Erythroblast (primary cell): ENCODE measurements around the gene CUBN.

Experiments
- DNase-seq, 2 experiments: peaks; one replicate each; lab custom pipeline; 2025; lab: John Stamatoyannopoulos, UW
- GATA1 ChIP-seq: IDR thresholded peaks from 2 replicates; pipeline ENCODE4 v1.6.1; 2011; ENCODE audit warnings: low read depth, mild to moderate bottlenecking, control low read depth, low read length, moderate library complexity
- POLR2A ChIP-seq: IDR thresholded peaks from 2 replicates; pipeline ENCODE4 v1.6.1; 2011; ENCODE audit warnings: mild to moderate bottlenecking, low read length

CUBN gene

DNA sequence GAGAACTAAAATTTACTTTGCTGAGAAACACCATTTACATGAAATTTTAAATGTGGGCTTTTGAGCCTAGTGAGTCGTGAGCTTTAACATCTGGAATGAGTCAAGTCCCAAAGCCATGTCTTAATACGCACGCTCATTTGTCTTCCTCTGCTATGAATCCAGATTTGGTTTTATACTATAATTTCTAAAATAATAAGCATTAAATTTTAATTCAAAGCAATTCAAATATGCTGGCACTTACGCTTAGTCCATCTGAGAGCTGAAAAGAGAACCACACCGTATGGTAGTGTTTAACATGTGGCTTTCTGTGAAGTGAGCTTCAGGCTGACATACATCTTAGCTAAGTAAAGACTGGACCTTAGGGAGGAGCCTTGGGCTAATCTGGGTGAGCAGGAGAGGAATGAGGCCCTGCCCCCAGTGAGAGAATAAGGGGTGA lies 52.2 kb downstream of the CUBN start:
- DNase-seq = no peak
- TF ChIP-seq POLR2A = no peak
- TF ChIP-seq GATA1 = no peak

GRCh38 chr10:17076626-17077345 lies 52.8 kb downstream of the CUBN start:
- TF ChIP-seq POLR2A (no peak), GATA1 (no peak)

DNA sequence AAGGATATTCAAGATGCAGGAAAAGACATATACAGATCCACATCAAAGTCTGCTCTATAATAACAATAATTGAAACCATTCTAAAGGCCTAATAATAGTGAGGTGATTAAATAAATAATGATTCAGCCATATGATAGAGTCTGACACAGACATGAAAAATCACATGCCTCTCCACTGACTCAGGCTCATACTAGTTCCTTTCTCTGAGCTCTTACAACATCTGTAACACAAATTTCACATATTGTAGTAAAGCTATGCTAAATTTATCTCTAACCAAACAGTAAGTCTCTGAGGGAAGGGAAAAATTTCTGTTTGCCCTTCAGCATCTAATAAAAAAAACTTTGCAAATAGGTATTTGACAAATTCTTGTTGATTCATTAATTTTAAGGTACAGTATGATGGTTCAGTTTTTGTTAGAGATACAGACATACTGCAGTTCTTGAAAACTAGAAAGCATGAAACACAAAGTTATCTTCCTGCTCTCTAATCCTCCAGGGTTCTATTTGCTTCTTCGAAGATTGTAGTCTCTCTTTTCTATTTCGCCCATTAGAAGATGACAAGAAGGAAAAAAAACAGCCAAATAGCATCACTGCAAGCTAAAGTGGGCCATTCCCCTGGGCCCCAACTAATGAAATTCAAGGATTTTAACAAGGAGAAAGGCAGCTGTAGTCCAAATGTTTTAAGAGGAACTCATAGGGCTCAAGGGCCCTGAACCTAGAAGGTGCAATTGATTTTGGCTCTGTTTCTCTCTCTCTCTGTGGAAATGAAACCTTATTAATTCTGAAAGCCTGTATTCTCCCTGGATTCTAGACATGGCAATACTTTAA lies 53.9 kb downstream of the CUBN start:
- DNase-seq = no peak

More at GRCh38 chr10:17076626-17077345, 52.8 kb downstream of the CUBN start:
- DNase-seq = no peak

DNA sequence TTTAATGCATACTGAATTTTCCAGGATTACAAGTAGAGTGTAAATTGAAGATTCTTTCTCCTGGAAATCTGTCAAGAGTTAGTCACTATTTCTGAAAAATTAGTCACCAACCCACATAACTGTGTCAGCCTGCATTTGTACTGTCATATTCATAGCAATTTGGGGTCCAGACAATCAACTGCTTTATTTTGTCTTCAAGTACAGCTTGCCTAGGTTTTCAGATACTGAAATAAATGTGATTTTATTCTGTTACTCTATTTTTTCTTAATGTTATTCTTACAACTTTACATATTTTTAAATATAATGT lies 55.1 kb downstream of the CUBN start:
- TF ChIP-seq GATA1 (no peak), POLR2A (no peak)
- DNase-seq = no peak

More for the DNA sequence above, 53.9 kb downstream of the CUBN start:
- TF ChIP-seq POLR2A (no peak), GATA1 (no peak)

DNA sequence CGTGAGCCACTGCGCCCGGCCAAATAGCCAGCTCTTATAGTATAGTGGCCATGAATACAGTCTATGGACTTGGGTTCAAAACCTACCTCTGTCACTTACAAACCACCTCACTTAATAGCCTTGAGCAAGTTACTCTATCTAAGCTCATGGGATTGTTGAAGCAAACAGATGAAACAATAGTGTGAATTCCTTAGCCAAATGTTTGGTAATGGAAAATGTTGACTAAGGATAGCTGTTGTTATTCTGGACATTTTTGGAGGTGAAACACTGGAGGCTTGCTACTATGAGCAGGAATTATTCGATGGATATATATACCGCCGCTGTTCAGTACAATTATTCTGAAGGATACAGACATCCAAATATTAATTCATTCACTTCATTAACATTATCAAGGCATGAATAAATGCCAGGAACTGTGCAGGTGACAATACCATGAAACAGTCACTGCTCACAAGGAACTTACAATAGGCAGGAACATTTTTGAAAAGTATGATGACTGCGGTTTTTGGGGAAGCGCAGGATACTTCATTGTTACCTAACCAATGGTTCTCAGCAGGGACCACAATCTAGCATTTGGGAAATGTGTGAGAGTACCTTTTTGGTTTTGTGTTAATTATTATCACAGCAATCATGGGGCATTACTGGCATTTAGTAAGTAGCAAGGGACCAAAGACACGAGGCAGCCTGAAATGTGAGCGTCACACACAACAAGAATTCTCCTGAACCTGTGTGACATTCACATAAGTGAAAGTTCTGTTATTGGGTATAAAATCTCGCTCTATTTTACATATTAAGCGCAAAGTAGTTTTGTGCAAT lies 55.7 kb downstream of the CUBN start:
- TF ChIP-seq POLR2A (no peak), GATA1 (no peak)
- DNase-seq = no peak

GRCh38 chr10:17068953-17069352 lies 60.7 kb downstream of the CUBN start:
- TF ChIP-seq GATA1 = no peak
- no peak for TF ChIP-seq POLR2A

DNA sequence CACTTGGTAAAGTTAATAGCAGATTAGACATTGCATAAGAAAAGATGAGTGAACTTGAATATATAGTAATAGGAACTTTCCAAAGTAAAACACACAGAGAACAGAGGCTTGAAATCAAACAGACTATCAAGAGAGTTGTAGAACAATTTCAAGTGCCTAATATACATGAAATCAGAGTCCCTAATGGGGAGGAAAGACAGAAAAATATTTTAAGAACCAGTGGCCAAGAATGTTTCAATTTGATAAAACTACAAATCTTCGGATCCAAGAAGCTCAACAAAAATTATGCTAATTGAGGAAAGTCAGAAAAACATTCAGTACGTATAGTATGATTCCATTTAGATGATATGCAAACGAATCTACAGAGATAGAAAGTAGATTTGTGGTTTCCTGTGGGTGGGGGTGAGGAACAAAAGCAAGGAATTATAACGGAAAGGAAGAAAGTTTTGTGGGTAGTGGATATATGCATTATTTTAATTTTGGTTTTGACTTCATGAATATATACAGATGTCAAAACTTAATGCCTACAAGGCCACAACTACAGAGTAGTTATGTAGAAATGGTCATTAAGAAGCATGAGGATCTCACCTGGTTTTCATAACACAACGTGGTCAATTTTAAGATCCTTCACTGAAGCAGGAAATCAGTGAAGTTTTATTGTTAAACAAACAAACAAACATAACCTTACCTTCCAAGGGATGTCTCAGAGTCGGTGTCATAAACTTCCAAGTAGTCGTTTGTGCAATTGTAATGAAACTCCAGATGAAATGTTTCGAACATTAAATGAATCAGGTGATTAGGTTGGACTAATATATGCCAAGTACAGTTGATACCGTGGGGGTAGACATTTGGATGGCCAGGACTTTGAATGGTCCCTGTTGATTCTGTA lies 62.0 kb downstream of the CUBN start:
- DNase-seq = no peak
- TF ChIP-seq POLR2A (no peak), GATA1 (no peak)

More at GRCh38 chr10:17068953-17069352, 60.7 kb downstream of the CUBN start:
- DNase-seq = no peak

DNA sequence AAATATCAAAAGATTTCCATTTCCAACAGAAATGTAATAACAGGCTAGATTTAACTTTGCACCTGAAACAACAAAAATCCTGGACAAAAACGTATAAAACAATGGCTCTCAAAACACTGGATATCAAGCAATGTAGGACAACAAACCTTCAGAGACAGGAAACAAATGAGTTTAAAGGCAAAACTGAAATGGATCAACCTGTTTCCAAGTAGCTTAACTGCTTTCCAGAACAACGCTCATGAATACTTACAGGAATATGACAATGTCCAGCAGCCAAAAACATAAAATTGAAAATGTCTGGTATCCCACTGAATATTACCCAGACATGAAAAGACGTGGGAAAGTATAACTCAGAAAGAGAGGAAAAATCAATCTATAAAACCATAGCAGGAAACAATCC lies 62.8 kb downstream of the CUBN start:
- no peak for TF ChIP-seq POLR2A
- no peak for TF ChIP-seq GATA1
- no peak for DNase-seq

DNA sequence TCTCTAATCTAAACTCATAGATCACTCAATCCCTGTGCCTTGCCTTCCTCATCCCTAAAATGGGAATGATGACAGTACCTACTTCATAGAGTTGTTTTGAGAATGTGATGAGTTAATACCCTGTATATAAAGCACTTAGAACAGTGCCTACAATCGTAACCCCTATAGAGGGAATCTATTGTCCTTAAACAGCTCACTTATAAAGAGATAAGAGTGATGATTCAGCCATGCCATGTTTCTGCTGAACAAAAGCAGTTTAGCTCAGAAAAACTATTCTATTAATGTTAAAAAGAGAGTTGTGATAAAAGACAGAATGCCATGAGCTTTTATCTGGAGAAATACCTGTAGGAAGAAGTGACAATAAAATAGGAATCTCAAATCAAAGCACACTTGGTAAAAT lies 63.6 kb downstream of the CUBN start:
- DNase-seq = no peak
- TF ChIP-seq POLR2A = no peak
- no peak for TF ChIP-seq GATA1

DNA sequence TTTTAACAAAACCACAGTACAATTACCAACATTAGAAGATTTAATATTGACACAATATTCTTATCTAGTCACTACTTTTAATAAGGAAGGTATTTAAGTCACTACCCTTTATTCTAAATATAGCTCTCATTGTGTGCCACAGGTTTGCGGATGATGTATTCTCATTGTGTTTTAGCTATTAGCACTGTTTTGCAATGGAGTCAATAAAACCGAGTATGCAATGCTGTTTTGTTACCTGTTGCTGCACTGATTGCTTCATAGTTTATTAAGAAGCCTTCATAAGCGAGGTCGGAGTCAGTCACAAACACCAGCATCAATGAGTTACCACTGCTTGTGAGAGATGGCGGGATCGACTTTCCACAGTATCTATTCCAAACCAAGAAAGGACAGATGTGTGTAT lies 64.3 kb downstream of the CUBN start:
- TF ChIP-seq POLR2A (no peak), GATA1 (no peak)
- no peak for DNase-seq

- no peak for TF ChIP-seq GATA1
- no peak for TF ChIP-seq POLR2A
Observed at GRCh38 chr10:17064435-17064834, 65.2 kb downstream of the CUBN start.

GRCh38 chr10:17062955-17063484 lies 66.6 kb downstream of the CUBN start:
- DNase-seq = no peak
- no peak for TF ChIP-seq GATA1
- no peak for TF ChIP-seq POLR2A

More at GRCh38 chr10:17064435-17064834, 65.2 kb downstream of the CUBN start:
- no peak for DNase-seq
